A549 treated with DMSO at 1 μM for 4 hours (cell line): ENCODE measurements around the gene C10orf53. TPM values are rescaled to one million over a fixed set of nuclear protein-coding genes. Genes with fewer than 3 reads are reported as not detected.

Source experiments
- total RNA-seq: library from RNA; stranded (reverse); fragments of 200-300 nt; extraction: Qiagen RNA extraction; gene quantifications from 5 replicates; pipeline ENCODE4 v1.2.3, GENCODE V29; 2022; ENCODE audit warnings: low read depth

Gene C10orf53, protein sequence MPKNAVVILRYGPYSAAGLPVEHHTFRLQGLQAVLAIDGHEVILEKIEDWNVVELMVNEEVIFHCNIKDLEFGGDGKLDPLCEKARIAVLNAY
- total RNA-seq, result not detected in 5 replicates

GRCh38 chr10:49679480-49679893 lies at the start of gene C10orf53:
Gene C10orf53, plus strand, starts transcription at chr10:49679651. Its CDS starts 47 bp downstream, at chr10:49679698.

Other genes with a start within 250 kb of the C10orf53 start
- 5.7 to 6.3 TPM (median 5.9 TPM) in 5 replicates for gene ERCC6, start 140.5 kb upstream of the C10orf53 start, total RNA-seq
- gene SLC18A3, start 69.3 kb upstream of the C10orf53 start, total RNA-seq, result 0.03 TPM in 1 of 5 replicates, not detected in the others
- not detected in 5 replicates for gene CHAT, start 65.6 kb upstream of the C10orf53 start, total RNA-seq
- gene OGDHL, start 82.7 kb downstream of the C10orf53 start, total RNA-seq, result 0.15 to 0.42 TPM (median 0.22 TPM) in 5 replicates